IPS-15b (cell line): ENCODE measurements around the gene RBM20.

Source experiments
- H3K27me3 ChIP-seq: one replicate; pipeline ENCODE4 v1.6.1; 2013; ENCODE audit warnings: low read length; ENCODE audit not compliant: control insufficient read depth, insufficient read depth
- H3K36me3 ChIP-seq: one replicate; pipeline ENCODE4 v1.6.1; 2013; ENCODE audit warnings: low read length; ENCODE audit not compliant: control insufficient read depth, insufficient read depth
- H3K4me1 ChIP-seq: one replicate; pipeline ENCODE4 v1.6.1; 2013; ENCODE audit warnings: mild to moderate bottlenecking, low read length; ENCODE audit not compliant: control insufficient read depth, insufficient read depth
- H3K4me3 ChIP-seq: one replicate; pipeline ENCODE4 v1.5.1; 2013; ENCODE audit warnings: low read depth, low read length
- H3K9ac ChIP-seq: one replicate; pipeline ENCODE4 v1.6.1; 2013; ENCODE audit warnings: low read depth, mild to moderate bottlenecking, low read length
- H3K9me3 ChIP-seq: one replicate; pipeline ENCODE4 v1.6.1; 2013; ENCODE audit warnings: mild to moderate bottlenecking, low read length; ENCODE audit not compliant: control insufficient read depth, insufficient read depth

Gene RBM20

DNA sequence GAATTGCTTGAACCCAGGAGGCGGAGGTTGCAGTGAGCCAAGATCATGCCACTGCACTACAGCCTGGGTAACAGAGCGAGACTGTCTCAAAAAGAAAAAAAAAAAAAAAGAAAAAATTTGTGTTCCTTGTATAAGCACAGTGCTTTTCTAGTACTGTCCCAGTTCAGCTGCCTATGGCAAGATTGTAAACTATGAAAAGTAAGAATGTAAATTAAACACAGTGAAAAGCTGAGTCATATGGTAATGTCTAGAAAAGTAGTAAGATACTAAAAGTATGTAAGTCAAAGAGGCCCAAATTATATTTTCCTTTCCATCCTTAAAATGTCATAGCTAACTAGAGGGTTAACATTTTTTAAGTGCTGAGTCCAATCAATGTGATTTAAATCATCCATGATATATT is 42.8 kb downstream of the RBM20 start:
- no peaks in the 10 kb centered on the region for H3K9me3 ChIP-seq
- H3K27me3 ChIP-seq: no peaks in the 10 kb centered on the region
- no peak overlapping the region for H3K4me3 ChIP-seq
- no peaks in the 10 kb centered on the region for H3K36me3 ChIP-seq
- no peak overlapping the region for H3K9ac ChIP-seq
- peaks cover 4% of the 10 kb centered on the region for H3K4me1 ChIP-seq

DNA sequence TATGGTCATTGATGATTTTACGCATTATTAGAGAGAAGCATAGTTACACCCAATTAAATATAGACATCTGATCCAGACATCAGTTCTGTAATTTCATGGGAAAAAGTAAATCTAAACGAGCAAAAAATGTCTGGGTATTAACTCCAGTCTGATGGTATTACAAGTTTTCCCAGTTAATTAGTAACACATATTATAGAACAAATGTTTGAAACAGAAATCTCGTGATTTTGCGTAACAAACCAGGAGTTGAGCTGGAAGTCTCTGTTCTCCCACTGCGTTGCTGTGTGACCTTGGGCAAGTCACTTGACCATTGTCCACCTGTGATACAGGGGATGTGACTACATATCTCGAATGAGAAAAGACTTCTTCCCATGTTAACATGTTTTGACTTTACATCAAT is 43.3 kb downstream of the RBM20 start:
- Histone ChIP-seq H3K36me3 (no peaks in the 10 kb centered on the region), H3K9ac (no peak overlapping the region), H3K9me3 (no peaks in the 10 kb centered on the region), H3K4me1 (peaks cover 4% of the 10 kb centered on the region), H3K27me3 (no peaks in the 10 kb centered on the region), H3K4me3 (no peak overlapping the region)

DNA sequence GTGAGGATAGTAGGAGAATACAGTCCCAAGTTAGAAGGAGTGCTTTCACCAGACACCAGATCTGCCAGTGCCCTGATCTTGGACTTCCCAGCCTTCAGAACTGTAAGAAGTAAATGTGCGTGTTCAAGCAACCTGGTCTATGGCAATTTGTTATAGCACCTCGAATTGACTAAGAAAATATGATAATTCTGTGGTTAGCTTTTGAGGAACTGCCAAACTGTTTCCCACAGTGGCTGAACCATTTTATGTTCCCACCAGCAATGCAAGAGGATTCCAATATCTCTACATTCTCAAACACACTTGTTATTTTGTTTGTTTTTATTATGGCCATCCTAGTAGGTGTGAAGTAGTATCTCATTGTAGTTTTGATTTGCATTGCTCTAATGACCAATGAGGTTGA is 47.0 kb downstream of the RBM20 start:
- Histone ChIP-seq H3K27me3 (no peaks in the 10 kb centered on the region), H3K36me3 (no peaks in the 10 kb centered on the region), H3K9ac (no peak overlapping the region), H3K4me1 (no peaks in the 10 kb centered on the region), H3K4me3 (no peak overlapping the region), H3K9me3 (no peaks in the 10 kb centered on the region)

DNA sequence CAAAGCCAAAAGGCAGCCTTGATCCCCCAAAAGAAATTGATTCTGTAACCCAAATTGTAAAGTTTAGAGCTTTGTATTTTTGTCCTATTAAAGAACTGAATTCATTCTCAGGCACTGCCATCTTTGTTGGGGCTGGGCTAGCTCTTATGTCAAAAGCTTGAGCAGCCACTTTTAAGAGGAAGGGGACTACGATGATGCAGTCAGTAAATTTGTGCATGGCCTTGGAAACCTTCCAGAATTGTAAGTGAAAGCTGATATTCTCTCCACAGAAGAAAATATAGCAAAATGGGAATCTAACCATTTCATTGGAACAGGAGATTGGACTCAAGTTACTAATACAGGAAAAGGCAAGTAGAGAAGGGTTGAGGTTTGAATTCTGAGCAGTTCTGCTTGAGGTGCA is 50.1 kb downstream of the RBM20 start:
- no peaks in the 10 kb centered on the region for H3K9me3 ChIP-seq
- no peaks in the 10 kb centered on the region for H3K36me3 ChIP-seq
- H3K4me1 ChIP-seq: no peaks in the 10 kb centered on the region
- no peaks in the 10 kb centered on the region for H3K27me3 ChIP-seq
- no peak overlapping the region for H3K4me3 ChIP-seq
- H3K9ac ChIP-seq: no peak overlapping the region

DNA sequence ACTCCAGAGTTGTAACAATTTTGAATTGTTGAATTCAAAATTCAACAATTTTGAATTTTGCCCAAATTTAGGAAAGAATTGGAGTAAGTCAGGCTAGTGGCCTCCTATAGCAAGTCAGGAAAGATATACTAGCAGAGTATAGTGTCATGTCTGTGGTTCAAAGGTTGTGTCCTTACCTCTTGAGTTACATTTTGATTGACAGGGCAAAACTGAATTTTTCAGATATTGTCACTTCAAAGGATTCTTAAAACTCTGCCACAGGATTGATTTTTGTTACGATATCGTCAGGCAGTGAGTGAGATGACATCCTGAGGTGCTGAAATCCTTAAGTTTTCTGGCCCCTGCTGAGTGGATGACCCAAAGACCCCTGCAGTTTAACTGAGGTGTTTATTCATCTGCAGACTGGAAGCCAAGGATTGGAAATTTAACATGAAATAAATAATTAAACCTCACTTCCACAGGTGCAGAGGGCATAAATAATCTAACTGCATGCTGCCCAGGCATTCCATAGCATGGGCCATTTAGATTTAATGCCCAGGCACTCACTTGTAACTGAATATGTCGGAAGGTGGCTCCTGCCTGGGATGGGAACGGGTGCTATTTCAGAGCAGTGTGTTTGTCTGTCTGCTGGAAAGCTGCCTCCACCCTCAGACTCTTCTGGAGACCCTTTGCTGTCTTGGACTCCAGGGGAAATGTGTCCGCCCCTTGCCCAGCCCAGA is 50.8 kb downstream of the RBM20 start:
- H3K36me3 ChIP-seq: no peaks in the 10 kb centered on the region
- H3K9me3 ChIP-seq: no peaks in the 10 kb centered on the region
- no peak overlapping the region for H3K9ac ChIP-seq
- H3K4me1 ChIP-seq: no peaks in the 10 kb centered on the region
- no peak overlapping the region for H3K4me3 ChIP-seq
- no peaks in the 10 kb centered on the region for H3K27me3 ChIP-seq

DNA sequence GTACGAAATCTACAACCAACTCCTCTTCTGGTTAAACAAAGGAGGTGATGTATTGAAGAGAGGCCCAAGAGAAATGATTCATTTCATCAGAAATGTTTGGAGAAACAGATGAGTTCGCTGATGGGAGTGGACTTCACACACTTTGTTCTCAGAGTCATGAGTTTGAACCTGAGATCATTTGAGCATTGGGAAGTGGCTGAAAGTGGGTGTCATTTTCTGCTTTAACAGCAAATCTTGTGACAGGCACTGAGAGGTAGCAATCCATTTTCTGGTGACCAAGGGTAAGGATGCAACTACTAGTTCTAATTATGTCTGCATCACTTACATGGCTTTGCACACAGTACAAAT is 51.4 kb downstream of the RBM20 start:
- Histone ChIP-seq H3K36me3 (no peaks in the 10 kb centered on the region), H3K27me3 (no peaks in the 10 kb centered on the region), H3K9me3 (no peaks in the 10 kb centered on the region), H3K4me1 (no peaks in the 10 kb centered on the region), H3K9ac (no peak overlapping the region), H3K4me3 (no peak overlapping the region)

DNA sequence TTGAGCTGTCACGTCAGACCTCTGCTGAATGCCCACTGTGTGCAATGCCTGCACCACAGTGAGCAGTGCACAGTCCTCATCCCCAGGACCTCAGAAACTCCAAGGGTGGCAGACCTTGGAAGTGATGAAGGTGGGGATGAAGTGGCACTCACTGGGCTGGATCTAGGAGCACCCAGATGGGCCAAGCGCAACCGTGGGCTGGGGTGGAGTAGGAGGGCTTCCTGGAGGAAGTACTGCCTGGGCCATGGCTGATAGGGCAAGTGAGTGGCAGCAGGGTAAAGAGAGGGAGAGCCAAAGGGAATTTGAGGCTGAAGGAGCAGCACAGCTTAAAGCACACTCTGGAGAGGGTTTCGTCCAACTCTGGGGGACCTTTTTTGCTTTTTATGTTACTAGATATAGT is 52.3 kb downstream of the RBM20 start:
- no peak overlapping the region for H3K9ac ChIP-seq
- peaks cover under 1% of the 10 kb centered on the region for H3K4me1 ChIP-seq
- no peaks in the 10 kb centered on the region for H3K9me3 ChIP-seq
- no peaks in the 10 kb centered on the region for H3K36me3 ChIP-seq
- H3K4me3 ChIP-seq: no peak overlapping the region
- no peaks in the 10 kb centered on the region for H3K27me3 ChIP-seq

DNA sequence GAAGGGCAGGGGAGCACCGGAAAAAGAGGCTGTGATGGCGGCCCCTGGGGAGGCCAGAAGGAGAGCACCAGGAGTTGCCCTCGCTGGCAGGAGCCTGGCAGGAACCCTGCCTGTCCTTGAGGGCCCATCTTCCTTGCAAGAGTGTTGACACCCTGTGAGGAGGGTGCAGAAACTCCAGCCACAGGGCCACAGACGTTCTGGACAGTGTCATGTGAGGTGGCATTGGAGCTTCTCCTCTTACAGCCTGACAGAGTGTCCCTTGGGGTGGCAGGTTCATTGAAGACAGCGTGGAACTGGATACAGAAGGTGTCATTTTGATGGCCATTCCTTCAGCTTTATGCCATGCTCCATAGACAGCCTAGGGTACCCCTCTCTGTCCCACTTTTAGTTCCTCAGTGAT is 54.2 kb downstream of the RBM20 start:
- H3K4me1 ChIP-seq: peaks cover 3% of the 10 kb centered on the region
- H3K36me3 ChIP-seq: no peaks in the 10 kb centered on the region
- H3K27me3 ChIP-seq: no peaks in the 10 kb centered on the region
- H3K4me3 ChIP-seq: no peak overlapping the region
- no peaks in the 10 kb centered on the region for H3K9me3 ChIP-seq
- no peak overlapping the region for H3K9ac ChIP-seq

DNA sequence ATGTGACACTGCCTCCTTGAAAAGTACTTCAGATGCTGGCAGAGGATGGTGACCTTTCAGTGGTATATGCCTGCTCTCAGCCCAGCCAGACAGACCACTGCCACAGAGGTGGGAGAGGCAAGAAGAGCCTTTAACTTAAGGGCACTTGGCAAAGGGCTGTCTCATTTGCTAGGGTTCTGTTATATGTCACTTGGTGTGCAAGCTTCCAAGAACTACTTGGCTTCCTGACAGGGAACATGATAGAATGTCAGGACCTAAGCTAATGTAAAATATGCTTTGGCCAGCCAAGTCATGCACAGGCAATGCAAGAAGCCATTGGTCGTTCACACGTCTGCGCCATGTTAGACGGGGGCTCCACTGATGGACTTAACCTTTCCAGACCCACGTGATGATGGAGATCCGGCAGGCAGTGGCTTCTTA is 54.7 kb downstream of the RBM20 start:
- H3K4me1 ChIP-seq: peaks cover 3% of the 10 kb centered on the region
- no peaks in the 10 kb centered on the region for H3K27me3 ChIP-seq
- H3K36me3 ChIP-seq: no peaks in the 10 kb centered on the region
- no peak overlapping the region for H3K9ac ChIP-seq
- no peaks in the 10 kb centered on the region for H3K9me3 ChIP-seq
- no peak overlapping the region for H3K4me3 ChIP-seq

DNA sequence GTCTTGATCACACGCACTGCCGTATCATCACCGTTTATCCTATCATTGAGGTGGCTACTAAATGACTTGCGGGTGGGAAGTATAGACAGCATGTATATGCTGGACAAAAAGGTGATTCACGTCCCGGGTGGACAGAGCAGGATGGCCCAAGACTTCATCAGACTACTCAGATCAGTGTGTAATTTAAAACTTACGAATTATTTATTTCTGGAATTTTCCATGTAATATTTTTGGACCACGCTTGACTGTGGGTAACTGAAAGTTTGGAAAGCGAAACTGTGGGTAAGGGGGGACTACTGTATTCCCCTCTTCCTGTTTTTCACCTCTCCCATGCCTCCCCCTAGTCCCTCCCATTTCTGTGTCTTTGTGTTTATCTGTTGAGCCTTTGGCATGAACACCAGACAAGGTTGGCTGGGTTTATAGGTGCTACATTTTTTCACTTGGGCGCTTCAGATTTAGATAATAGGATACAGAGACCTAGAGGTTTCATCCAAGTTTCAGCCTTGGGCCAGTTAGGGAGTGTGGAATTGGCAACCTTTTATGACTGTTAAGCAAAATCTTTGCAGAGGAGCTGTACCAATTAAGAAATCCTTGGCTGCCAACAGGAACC is 55.8 kb downstream of the RBM20 start:
- Histone ChIP-seq H3K9ac (no peak overlapping the region), H3K9me3 (no peaks in the 10 kb centered on the region), H3K36me3 (no peaks in the 10 kb centered on the region), H3K27me3 (no peaks in the 10 kb centered on the region), H3K4me3 (no peak overlapping the region), H3K4me1 (peaks cover 3% of the 10 kb centered on the region)

DNA sequence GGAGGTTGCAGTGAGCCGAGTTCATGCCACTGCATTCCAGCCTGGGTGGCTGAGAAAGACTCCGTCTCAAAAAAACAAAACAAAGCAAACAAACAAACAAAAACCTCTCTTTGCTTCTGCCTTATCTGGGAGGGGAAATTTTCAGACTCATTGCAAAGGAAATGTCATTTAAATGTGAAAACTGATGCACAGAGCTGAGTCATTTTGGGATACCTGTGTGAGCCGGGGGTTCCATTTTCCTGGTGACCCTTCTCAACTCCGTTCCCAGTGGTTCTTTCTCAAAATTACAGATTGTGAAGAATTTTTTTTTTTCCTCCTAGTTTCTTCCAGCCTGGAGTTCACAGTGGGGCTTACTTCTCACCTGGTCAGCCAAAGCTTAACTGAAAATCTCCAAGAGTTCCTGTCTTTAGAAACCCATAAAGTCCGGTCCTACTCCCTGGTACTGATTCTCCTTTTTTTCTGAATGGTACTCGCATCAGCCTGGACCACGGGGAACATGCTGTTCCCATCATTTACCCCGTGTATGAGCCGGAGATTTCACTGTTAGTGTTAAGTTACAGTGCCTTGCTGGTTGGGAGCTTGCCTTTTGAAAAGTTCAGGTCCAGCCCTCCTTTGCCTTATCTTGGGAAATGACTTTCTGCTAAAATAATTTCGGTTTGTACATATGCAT is 56.9 kb downstream of the RBM20 start:
- Histone ChIP-seq H3K9me3 (no peaks in the 10 kb centered on the region), H3K27me3 (no peaks in the 10 kb centered on the region), H3K36me3 (no peaks in the 10 kb centered on the region), H3K4me1 (peaks cover 3% of the 10 kb centered on the region), H3K9ac (no peak overlapping the region), H3K4me3 (no peak overlapping the region)

DNA sequence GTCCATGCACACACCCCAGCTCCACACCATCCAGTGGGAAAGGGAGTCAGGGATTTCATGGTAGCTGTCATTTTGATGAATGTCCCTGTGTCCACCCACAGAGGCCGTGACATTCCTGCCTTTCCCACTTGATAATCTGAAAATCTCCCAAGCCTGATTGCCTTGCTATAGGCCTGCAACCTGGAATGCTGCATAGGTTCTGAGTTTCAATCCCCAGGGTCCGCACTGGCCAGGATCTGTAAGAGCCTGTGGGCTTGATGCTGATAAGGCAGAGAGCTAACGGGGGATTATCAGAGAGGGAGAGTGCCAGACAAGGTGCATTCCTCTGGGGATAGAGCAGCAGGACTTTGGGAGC is 57.5 kb downstream of the RBM20 start:
- no peak overlapping the region for H3K4me3 ChIP-seq
- no peaks in the 10 kb centered on the region for H3K27me3 ChIP-seq
- peaks cover 8% of the 10 kb centered on the region for H3K4me1 ChIP-seq
- H3K36me3 ChIP-seq: no peaks in the 10 kb centered on the region
- H3K9me3 ChIP-seq: no peaks in the 10 kb centered on the region
- H3K9ac ChIP-seq: no peak overlapping the region
